ENCODE data around the gene CNOT6L. TPM values are rescaled to one million over a fixed set of nuclear protein-coding genes. Genes with fewer than 3 reads are reported as not detected.

CNOT6L gene
- total and polyA plus RNA-seq, 4 donors, result 4.4 to 17.7 (median 10.5) TPM

DNA sequence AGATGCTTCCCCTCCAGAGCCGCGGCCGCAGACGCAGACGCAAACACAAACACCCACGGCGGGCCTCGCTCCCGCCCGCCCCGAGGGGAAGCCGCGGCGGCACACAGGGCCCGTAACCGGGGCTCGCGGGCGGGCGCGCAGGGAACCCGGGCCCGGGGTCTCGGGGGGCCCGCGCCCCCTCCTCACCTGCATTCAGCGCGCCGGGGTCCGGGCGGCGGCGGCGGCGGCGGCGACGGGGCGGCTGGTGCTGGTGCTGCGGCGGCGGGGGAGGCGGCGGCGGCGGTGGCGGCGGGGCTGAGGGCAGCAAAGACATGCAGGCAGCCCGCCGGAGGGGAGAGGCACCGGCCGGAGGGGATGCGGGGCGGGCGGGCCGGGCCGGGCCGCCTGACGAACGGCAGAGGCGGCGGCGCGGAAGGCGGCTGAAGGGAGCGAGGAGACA, 255 bp upstream of the CNOT6L start:
- WGBS, result under 1% methylated on average over 66 of the region's 66 CpGs
- no peaks in the 10 kb centered on the region for H3K27me3 ChIP-seq (ENCODE audit: control insufficient read depth in 4 of 4, insufficient read depth in 4 of 4, low read length in 3 of 4)
- H3K27ac ChIP-seq (ENCODE audit: low read depth in 1 of 2, low read length in 2 of 2), result peak overlapping the region; percentile 99 to 100
- peak overlapping the region; percentile 92 for H3K9ac ChIP-seq (ENCODE audit: low read depth in 1 of 2, low read length in 2 of 2)
- DNase-seq (ENCODE audit: low spot score), result peak; percentile 59
- no peaks in the 10 kb centered on the region for H3K36me3 ChIP-seq (ENCODE audit: control insufficient read depth in 4 of 4, insufficient read depth in 3 of 4, low read depth in 1 of 4, low read length in 3 of 4)
- no peaks in the 10 kb centered on the region for H3K9me3 ChIP-seq (ENCODE audit: control insufficient read depth in 4 of 4, low read length in 3 of 4)
- H3K4me1 ChIP-seq (ENCODE audit: control insufficient read depth in 4 of 4, insufficient read depth in 4 of 4, low read length in 3 of 4), result peaks cover 2 to 42% (median 29%) of the 10 kb centered on the region in 4 donors
- TF ChIP-seq NR2F2 (IDR thresholded peaks at IDR 0.05) (no peak), TAF1 (conservative IDR thresholded peaks at IDR 0.05) (no peak), YY1 (IDR thresholded peaks at IDR 0.05) (no peak), FOXA2 (IDR thresholded peaks at IDR 0.05) (no peak), GABPA (IDR thresholded peaks at IDR 0.05 in 1 of 2, conservative IDR thresholded peaks at IDR 0.05 in 1 of 2) (no peak), SP1 (IDR thresholded peaks at IDR 0.05) (no peak), JUND (IDR thresholded peaks at IDR 0.05) (no peak), FOXA1 (IDR thresholded peaks at IDR 0.05) (no peak)
- TF ChIP-seq, protein P1, sequence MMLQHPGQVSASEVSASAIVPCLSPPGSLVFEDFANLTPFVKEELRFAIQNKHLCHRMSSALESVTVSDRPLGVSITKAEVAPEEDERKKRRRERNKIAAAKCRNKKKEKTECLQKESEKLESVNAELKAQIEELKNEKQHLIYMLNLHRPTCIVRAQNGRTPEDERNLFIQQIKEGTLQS (IDR thresholded peaks at IDR 0.05), result no peak
- TF ChIP-seq, protein P2, sequence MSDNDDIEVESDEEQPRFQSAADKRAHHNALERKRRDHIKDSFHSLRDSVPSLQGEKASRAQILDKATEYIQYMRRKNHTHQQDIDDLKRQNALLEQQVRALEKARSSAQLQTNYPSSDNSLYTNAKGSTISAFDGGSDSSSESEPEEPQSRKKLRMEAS (IDR thresholded peaks at IDR 0.05), result no peak
- H3K4me3 ChIP-seq (ENCODE audit: low read depth in 1 of 3, low read length in 3 of 3), result peak overlapping the region; percentile 86 to 98 (median 94)

DNA sequence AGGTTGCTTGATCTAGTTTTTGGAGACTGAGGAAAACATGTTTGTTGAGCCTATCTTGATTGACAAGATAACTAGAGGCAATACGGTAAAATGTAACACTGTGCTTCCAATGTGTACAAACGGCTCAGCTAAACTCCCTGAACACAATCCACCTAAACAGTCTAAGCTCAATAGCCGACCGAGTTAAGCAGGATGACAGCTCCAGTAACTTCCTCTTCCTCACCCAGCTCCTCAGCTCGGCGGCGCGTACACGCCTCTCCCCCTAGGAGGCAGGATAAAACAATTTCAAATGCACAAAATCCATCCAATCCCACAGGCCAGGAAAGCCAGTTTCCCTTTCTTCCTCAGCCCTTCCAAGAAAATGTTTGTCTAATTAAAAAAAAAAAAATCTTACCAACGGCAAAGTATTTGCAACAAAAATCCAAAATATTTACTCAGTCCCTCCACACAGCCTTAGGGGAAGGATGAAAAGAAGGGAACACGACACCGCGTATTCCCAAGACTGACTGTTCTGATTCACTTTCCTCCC, 1.0 kb downstream of the CNOT6L start:
- Histone ChIP-seq H3K4me1 (ENCODE audit: control insufficient read depth in 4 of 4, insufficient read depth in 4 of 4, low read length in 3 of 4) (peaks cover 2 to 46% (median 32%) of the 10 kb centered on the region in 4 donors), H3K27me3 (ENCODE audit: control insufficient read depth in 4 of 4, insufficient read depth in 4 of 4, low read length in 3 of 4) (no peaks in the 10 kb centered on the region), H3K4me3 (ENCODE audit: low read depth in 1 of 3, low read length in 3 of 3) (peak overlapping the region; percentile 79 to 98 (median 83)), H3K36me3 (ENCODE audit: control insufficient read depth in 4 of 4, insufficient read depth in 3 of 4, low read depth in 1 of 4, low read length in 3 of 4) (no peaks in the 10 kb centered on the region), H3K9ac (ENCODE audit: low read depth in 1 of 2, low read length in 2 of 2) (peak overlapping the region; percentile 64 to 94), H3K27ac (ENCODE audit: low read depth in 1 of 2, low read length in 2 of 2) (peak overlapping the region; percentile 94 to 100), H3K9me3 (ENCODE audit: control insufficient read depth in 4 of 4, low read length in 3 of 4) (no peaks in the 10 kb centered on the region)
- WGBS, result under 1% methylated on average over 13 of the region's 13 CpGs
- peak; percentile 48 for DNase-seq (ENCODE audit: low spot score)
- TF ChIP-seq YY1 (IDR thresholded peaks at IDR 0.05) (no peak), GABPA (IDR thresholded peaks at IDR 0.05 in 1 of 2, conservative IDR thresholded peaks at IDR 0.05 in 1 of 2) (peak in 1 of 2 donors; percentile 12), EGR1 (IDR thresholded peaks at IDR 0.05; ENCODE audit: low read depth in 2 of 2) (no peak), NR2F2 (IDR thresholded peaks at IDR 0.05) (no peak), TAF1 (conservative IDR thresholded peaks at IDR 0.05) (peak; percentile 64), RXRA (IDR thresholded peaks at IDR 0.05) (peak in 1 of 2 donors; percentile 5), RAD21 (IDR thresholded peaks at IDR 0.05) (peak; percentile 50 to 64), HNF4A (conservative IDR thresholded peaks at IDR 0.05) (no peak)
- TF ChIP-seq, protein P3, sequence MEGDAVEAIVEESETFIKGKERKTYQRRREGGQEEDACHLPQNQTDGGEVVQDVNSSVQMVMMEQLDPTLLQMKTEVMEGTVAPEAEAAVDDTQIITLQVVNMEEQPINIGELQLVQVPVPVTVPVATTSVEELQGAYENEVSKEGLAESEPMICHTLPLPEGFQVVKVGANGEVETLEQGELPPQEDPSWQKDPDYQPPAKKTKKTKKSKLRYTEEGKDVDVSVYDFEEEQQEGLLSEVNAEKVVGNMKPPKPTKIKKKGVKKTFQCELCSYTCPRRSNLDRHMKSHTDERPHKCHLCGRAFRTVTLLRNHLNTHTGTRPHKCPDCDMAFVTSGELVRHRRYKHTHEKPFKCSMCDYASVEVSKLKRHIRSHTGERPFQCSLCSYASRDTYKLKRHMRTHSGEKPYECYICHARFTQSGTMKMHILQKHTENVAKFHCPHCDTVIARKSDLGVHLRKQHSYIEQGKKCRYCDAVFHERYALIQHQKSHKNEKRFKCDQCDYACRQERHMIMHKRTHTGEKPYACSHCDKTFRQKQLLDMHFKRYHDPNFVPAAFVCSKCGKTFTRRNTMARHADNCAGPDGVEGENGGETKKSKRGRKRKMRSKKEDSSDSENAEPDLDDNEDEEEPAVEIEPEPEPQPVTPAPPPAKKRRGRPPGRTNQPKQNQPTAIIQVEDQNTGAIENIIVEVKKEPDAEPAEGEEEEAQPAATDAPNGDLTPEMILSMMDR (IDR thresholded peaks at IDR 0.05; ENCODE audit: low read depth, low read length, missing input control), result peak; percentile 46
- TF ChIP-seq, protein P4, sequence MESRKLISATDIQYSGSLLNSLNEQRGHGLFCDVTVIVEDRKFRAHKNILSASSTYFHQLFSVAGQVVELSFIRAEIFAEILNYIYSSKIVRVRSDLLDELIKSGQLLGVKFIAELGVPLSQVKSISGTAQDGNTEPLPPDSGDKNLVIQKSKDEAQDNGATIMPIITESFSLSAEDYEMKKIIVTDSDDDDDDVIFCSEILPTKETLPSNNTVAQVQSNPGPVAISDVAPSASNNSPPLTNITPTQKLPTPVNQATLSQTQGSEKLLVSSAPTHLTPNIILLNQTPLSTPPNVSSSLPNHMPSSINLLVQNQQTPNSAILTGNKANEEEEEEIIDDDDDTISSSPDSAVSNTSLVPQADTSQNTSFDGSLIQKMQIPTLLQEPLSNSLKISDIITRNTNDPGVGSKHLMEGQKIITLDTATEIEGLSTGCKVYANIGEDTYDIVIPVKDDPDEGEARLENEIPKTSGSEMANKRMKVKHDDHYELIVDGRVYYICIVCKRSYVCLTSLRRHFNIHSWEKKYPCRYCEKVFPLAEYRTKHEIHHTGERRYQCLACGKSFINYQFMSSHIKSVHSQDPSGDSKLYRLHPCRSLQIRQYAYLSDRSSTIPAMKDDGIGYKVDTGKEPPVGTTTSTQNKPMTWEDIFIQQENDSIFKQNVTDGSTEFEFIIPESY (IDR thresholded peaks at IDR 0.05), result no peak
- TF ChIP-seq, protein P5, sequence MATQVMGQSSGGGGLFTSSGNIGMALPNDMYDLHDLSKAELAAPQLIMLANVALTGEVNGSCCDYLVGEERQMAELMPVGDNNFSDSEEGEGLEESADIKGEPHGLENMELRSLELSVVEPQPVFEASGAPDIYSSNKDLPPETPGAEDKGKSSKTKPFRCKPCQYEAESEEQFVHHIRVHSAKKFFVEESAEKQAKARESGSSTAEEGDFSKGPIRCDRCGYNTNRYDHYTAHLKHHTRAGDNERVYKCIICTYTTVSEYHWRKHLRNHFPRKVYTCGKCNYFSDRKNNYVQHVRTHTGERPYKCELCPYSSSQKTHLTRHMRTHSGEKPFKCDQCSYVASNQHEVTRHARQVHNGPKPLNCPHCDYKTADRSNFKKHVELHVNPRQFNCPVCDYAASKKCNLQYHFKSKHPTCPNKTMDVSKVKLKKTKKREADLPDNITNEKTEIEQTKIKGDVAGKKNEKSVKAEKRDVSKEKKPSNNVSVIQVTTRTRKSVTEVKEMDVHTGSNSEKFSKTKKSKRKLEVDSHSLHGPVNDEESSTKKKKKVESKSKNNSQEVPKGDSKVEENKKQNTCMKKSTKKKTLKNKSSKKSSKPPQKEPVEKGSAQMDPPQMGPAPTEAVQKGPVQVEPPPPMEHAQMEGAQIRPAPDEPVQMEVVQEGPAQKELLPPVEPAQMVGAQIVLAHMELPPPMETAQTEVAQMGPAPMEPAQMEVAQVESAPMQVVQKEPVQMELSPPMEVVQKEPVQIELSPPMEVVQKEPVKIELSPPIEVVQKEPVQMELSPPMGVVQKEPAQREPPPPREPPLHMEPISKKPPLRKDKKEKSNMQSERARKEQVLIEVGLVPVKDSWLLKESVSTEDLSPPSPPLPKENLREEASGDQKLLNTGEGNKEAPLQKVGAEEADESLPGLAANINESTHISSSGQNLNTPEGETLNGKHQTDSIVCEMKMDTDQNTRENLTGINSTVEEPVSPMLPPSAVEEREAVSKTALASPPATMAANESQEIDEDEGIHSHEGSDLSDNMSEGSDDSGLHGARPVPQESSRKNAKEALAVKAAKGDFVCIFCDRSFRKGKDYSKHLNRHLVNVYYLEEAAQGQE (IDR thresholded peaks at IDR 0.05), result no peak
- TF ChIP-seq, protein P2 (IDR thresholded peaks at IDR 0.05), result no peak

Data from liver (tissue), 9 donors.